Measurements from ENCODE around the gene SLC12A5.

SLC12A5 gene

GRCh38 chr20:46054606-46055005, 25.6 kb downstream of the SLC12A5 start:
- DNase-seq (ENCODE audit: low read depth, low spot score): no peak

- no peak for DNase-seq (ENCODE audit: low read depth, low spot score)
Measured at GRCh38 chr20:46055269-46055668, 26.3 kb downstream of the SLC12A5 start.

GRCh38 chr20:46056027-46056833, 27.2 kb downstream of the SLC12A5 start:
- DNase-seq (ENCODE audit: low read depth, low spot score): no peak

GRCh38 chr20:46056970-46057855, 28.2 kb downstream of the SLC12A5 start:
- DNase-seq (ENCODE audit: low read depth, low spot score): no peak

GRCh38 chr20:46057856-46058598, 29.0 kb downstream of the SLC12A5 start:
- no peak for DNase-seq (ENCODE audit: low read depth, low spot score)

- no peak for DNase-seq (ENCODE audit: low read depth, low spot score)
Measured at GRCh38 chr20:46058599-46059281, 29.7 kb downstream of the SLC12A5 start.

GRCh38 chr20:46060301-46060881, 31.4 kb downstream of the SLC12A5 start:
- DNase-seq (ENCODE audit: low read depth, low spot score): no peak

- DNase-seq (ENCODE audit: low read depth, low spot score): no peak
Measured at GRCh38 chr20:46060975-46061374, 32.0 kb downstream of the SLC12A5 start.

GRCh38 chr20:46062151-46062550, 33.1 kb downstream of the SLC12A5 start:
- no peak for DNase-seq (ENCODE audit: low read depth, low spot score)

GRCh38 chr20:46062621-46063020, 33.6 kb downstream of the SLC12A5 start:
- no peak for DNase-seq (ENCODE audit: low read depth, low spot score)

GRCh38 chr20:46063151-46063550, 34.1 kb downstream of the SLC12A5 start:
- DNase-seq (ENCODE audit: low read depth, low spot score): no peak

- no peak for DNase-seq (ENCODE audit: low read depth, low spot score)
Measured at GRCh38 chr20:46063652-46064054, 34.6 kb downstream of the SLC12A5 start.

- no peak for DNase-seq (ENCODE audit: low read depth, low spot score)
Measured at GRCh38 chr20:46065006-46065405, 36.0 kb downstream of the SLC12A5 start.

GRCh38 chr20:46065691-46066090, 36.7 kb downstream of the SLC12A5 start:
- DNase-seq (ENCODE audit: low read depth, low spot score): no peak

GRCh38 chr20:46070215-46070900, 41.3 kb downstream of the SLC12A5 start:
- no peak for DNase-seq (ENCODE audit: low read depth, low spot score)

- DNase-seq (ENCODE audit: low read depth, low spot score): no peak
Measured at GRCh38 chr20:46071573-46071972, 42.6 kb downstream of the SLC12A5 start.

- no peak for DNase-seq (ENCODE audit: low read depth, low spot score)
Measured at GRCh38 chr20:46073024-46073423, 44.0 kb downstream of the SLC12A5 start.

GRCh38 chr20:46073443-46073842, 44.4 kb downstream of the SLC12A5 start:
- no peak for DNase-seq (ENCODE audit: low read depth, low spot score)

GRCh38 chr20:46074006-46074405, 45.0 kb downstream of the SLC12A5 start:
- DNase-seq (ENCODE audit: low read depth, low spot score): no peak

GRCh38 chr20:46076806-46077205, 47.8 kb downstream of the SLC12A5 start:
- DNase-seq (ENCODE audit: low read depth, low spot score): no peak
